HepG2 (cell line): Measurements from ENCODE around the gene CYP4A22. TPM values are rescaled to one million over a fixed set of nuclear protein-coding genes. Genes with fewer than 3 reads are reported as not detected.
A peak's percentile ranks its signal among the peaks of the same experiment; 100 is the strongest.

Experiments used
- CREB1 ChIP-seq, 2 experiments: fragments of 450-650 bp in 1 of 2; IDR thresholded peaks; 2 replicates each; pipeline ENCODE4 v1.6.1; 2016 to 2017; ENCODE audit warnings: control low read depth in 1 of 2, mild to moderate bottlenecking in 1 of 2, missing compliant biosample characterization in 1 of 2, missing genetic modification characterization in 1 of 2
- FOSL2 ChIP-seq: sonication (generic); formaldehyde crosslinking; IDR thresholded peaks from 2 replicates; pipeline ENCODE4 v1.4.0; 2020; ENCODE audit warnings: missing genetic modification reagents
- PAWR ChIP-seq: sonication (generic); formaldehyde crosslinking; IDR thresholded peaks from 2 replicates; pipeline ENCODE4 v1.4.0; 2020; ENCODE audit warnings: missing genetic modification reagents, mild to moderate bottlenecking, borderline replicate concordance
- POLR2AphosphoS5 ChIP-seq: IDR thresholded peaks from 2 replicates; pipeline ENCODE4 v1.6.1; 2012; ENCODE audit warnings: low read depth, low read length
- SSRP1 ChIP-seq: IDR thresholded peaks from 2 replicates; pipeline ENCODE4 v1.6.1; 2016; ENCODE audit warnings: control low read depth
- XRCC5 ChIP-seq: fragments of 200-400 bp; formaldehyde crosslinking; optimal IDR thresholded peaks from 2 replicates; pipeline ENCODE3; 2017; ENCODE audit warnings: mild to moderate bottlenecking, low read length
- ZNF30 ChIP-seq: sonication (generic); formaldehyde crosslinking; IDR thresholded peaks from 2 replicates; pipeline ENCODE4 v1.5.0; 2020; ENCODE audit warnings: mild to moderate bottlenecking, missing genetic modification reagents
- ZNF337 ChIP-seq: sonication (generic); formaldehyde crosslinking; IDR thresholded peaks from 2 replicates; pipeline ENCODE4 v1.5.1; 2020; ENCODE audit warnings: missing genetic modification reagents, low read depth, mild to moderate bottlenecking, borderline replicate concordance
- ZNF549 ChIP-seq: sonication (generic); formaldehyde crosslinking; IDR thresholded peaks from 2 replicates; pipeline ENCODE4 v1.5.0; 2020; ENCODE audit warnings: missing genetic modification reagents
- ZNF761 ChIP-seq: sonication (generic); formaldehyde crosslinking; conservative IDR thresholded peaks from 2 replicates; pipeline ENCODE4 v1.4.0; 2020; ENCODE audit warnings: mild to moderate bottlenecking, missing genetic modification reagents
- ZZZ3 ChIP-seq: sonication (generic); formaldehyde crosslinking; IDR thresholded peaks from 2 replicates; pipeline ENCODE4 v1.4.0; 2020; ENCODE audit warnings: missing genetic modification reagents, mild to moderate bottlenecking, borderline replicate concordance
- polyA plus RNA-seq, 8 experiments: library from polyadenylated mRNA; depleted of rRNA in 3 of 8; stranded (reverse) in 7 of 8; unstranded in 1 of 8; fragments of >200 nt; fragmentation: Illumina TruSeq in 4 of 8; extraction: Trizol in 4 of 8; gene quantifications; 2 replicates each; pipeline versions ENCODE4 v1.2.1 to v1.2.3, GENCODE V29; 2011 to 2016; ENCODE audit warnings: low read depth in 4 of 8, missing spikeins in 1 of 8, mixed read lengths in 1 of 8; ENCODE audit not compliant: insufficient read depth in 1 of 8
- total RNA-seq, 5 experiments: library from RNA; depleted of rRNA; stranded (reverse); fragments of >200 nt; fragmentation: Illumina TruSeq; extraction: Trizol; gene quantifications; 2 replicates each; pipeline ENCODE4 v1.2.3, GENCODE V29; 2016; ENCODE audit warnings: low read depth in 1 of 5
- TF ChIP-seq, protein P1 (sequence below): sonication (generic); formaldehyde crosslinking; IDR thresholded peaks from 2 replicates; pipeline ENCODE4 v1.8.0; 2022; ENCODE audit warnings: low read depth, missing genetic modification reagents
- TF ChIP-seq, protein P2 (sequence below): sonication (generic); formaldehyde crosslinking; IDR thresholded peaks from 2 replicates; pipeline ENCODE4 v1.8.0; 2022; ENCODE audit warnings: missing genetic modification reagents, mild to moderate bottlenecking, moderate library complexity, borderline replicate concordance
- TF ChIP-seq, protein P3 (sequence below): IDR thresholded peaks from 2 replicates; pipeline ENCODE4 v1.6.1; 2016; ENCODE audit warnings: missing genetic modification reagents, missing compliant biosample characterization
- TF ChIP-seq, protein P4 (sequence below): IDR thresholded peaks from 2 replicates; pipeline ENCODE4 v1.6.1; 2016; ENCODE audit warnings: low read depth, borderline replicate concordance
- TF ChIP-seq, protein P5 (sequence below): sonication (generic); formaldehyde crosslinking; IDR thresholded peaks from 2 replicates; pipeline ENCODE4 v1.8.1; 2023; ENCODE audit warnings: mild to moderate bottlenecking, missing genetic modification reagents
- TF ChIP-seq, protein P6 (sequence below): sonication (generic); formaldehyde crosslinking; conservative IDR thresholded peaks from 2 replicates; pipeline ENCODE4 v1.5.0; 2020; ENCODE audit warnings: missing genetic modification reagents

The CYP4A22 gene
- total and polyA plus RNA-seq, 2 of the 13 experiments (the other 11 are each of a cell fraction or from before 2014, with no cell fraction given) = not detected

DNA sequence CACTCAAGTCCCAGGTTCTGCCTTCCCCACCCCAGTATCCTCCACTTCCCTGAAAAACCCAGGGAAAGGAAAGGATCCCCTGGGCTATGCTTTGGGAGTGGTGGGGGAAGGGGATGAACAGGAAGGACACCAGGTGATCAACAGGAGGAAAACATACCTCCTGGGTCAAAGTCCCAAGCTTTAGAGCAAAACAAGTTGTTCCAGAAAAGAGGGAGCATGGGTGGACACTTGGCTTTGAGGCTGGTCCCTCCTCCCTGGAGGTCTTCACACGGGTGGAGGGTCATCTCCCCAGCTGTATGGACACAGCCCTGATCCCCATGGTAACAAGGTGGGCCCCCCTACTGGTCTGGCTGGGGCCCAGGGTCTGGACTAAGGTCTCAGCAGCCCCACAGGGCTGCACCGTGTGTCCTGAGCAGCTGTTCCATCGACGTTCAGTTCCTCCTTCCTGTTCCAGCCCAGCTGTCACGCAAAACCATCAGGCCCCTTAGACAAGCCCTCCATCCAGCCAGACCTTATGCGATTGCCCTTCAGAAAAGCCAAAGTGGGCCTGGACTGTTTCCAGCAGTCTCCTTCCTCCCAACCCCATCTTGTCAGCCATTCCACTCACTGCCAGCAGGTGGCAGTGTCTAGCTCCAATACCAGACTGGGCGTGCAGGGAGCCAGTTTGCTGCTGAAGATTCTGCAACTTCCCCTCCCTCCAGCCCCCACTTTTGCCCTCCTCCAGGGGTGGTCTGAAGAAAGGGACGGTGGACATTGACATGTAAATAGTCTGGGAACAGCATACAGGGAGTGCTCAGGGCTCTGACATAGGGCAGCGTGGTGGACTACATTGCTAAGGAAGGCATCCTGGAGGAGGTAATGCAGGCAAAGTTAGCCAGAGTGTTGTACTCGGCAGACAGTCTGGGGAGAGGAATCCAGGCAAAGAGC, 55.5 kb downstream of the CYP4A22 start (continued):
- TF ChIP-seq CREB1 (IDR thresholded peaks at IDR 0.05) = no peak
- TF ChIP-seq CREB1 (CRISPR knock-in tag; IDR thresholded peaks at IDR 0.05) = peak; percentile 21; the same call in 1 of the 2 replicates
- TF ChIP-seq, protein P1, sequence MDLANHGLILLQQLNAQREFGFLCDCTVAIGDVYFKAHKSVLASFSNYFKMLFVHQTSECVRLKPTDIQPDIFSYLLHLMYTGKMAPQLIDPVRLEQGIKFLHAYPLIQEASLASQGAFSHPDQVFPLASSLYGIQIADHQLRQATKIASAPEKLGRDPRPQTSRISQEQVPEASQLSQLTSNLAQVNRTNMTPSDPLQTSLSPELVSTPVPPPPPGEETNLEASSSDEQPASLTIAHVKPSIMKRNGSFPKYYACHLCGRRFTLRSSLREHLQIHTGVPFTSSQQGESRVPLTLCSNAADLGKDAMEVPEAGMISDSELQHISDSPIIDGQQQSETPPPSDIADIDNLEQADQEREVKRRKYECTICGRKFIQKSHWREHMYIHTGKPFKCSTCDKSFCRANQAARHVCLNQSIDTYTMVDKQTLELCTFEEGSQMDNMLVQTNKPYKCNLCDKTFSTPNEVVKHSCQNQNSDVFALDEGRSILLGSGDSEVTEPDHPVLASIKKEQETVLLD = no peak
- TF ChIP-seq, protein P2, sequence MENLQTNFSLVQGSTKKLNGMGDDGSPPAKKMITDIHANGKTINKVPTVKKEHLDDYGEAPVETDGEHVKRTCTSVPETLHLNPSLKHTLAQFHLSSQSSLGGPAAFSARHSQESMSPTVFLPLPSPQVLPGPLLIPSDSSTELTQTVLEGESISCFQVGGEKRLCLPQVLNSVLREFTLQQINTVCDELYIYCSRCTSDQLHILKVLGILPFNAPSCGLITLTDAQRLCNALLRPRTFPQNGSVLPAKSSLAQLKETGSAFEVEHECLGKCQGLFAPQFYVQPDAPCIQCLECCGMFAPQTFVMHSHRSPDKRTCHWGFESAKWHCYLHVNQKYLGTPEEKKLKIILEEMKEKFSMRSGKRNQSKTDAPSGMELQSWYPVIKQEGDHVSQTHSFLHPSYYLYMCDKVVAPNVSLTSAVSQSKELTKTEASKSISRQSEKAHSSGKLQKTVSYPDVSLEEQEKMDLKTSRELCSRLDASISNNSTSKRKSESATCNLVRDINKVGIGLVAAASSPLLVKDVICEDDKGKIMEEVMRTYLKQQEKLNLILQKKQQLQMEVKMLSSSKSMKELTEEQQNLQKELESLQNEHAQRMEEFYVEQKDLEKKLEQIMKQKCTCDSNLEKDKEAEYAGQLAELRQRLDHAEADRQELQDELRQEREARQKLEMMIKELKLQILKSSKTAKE (CRISPR knock-in tag) = no peak
- TF ChIP-seq SSRP1 (CRISPR knock-in tag) = no peak
- no peak for TF ChIP-seq PAWR (CRISPR knock-in tag)
- TF ChIP-seq, protein P3, sequence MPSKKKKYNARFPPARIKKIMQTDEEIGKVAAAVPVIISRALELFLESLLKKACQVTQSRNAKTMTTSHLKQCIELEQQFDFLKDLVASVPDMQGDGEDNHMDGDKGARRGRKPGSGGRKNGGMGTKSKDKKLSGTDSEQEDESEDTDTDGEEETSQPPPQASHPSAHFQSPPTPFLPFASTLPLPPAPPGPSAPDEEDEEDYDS = peak; percentile 48; the same call in 1 of the 2 replicates
- TF ChIP-seq ZNF549 = no peak
- no peak for TF ChIP-seq ZNF337 (CRISPR knock-in tag)
- TF ChIP-seq, protein P4, sequence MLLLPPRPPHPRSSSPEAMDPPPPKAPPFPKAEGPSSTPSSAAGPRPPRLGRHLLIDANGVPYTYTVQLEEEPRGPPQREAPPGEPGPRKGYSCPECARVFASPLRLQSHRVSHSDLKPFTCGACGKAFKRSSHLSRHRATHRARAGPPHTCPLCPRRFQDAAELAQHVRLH (CRISPR knock-in tag) = no peak; the same call in 1 of the 2 replicates
- no peak for TF ChIP-seq ZZZ3 (CRISPR knock-in tag)
- TF ChIP-seq, protein P5, sequence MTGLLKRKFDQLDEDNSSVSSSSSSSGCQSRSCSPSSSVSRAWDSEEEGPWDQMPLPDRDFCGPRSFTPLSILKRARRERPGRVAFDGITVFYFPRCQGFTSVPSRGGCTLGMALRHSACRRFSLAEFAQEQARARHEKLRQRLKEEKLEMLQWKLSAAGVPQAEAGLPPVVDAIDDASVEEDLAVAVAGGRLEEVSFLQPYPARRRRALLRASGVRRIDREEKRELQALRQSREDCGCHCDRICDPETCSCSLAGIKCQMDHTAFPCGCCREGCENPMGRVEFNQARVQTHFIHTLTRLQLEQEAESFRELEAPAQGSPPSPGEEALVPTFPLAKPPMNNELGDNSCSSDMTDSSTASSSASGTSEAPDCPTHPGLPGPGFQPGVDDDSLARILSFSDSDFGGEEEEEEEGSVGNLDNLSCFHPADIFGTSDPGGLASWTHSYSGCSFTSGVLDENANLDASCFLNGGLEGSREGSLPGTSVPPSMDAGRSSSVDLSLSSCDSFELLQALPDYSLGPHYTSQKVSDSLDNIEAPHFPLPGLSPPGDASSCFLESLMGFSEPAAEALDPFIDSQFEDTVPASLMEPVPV (CRISPR knock-in tag) = no peak
- peak; percentile 64; the same call in 1 of the 2 replicates for TF ChIP-seq ZNF761 (CRISPR knock-in tag)
- no peak for TF ChIP-seq ZNF30
- TF ChIP-seq, protein P6, sequence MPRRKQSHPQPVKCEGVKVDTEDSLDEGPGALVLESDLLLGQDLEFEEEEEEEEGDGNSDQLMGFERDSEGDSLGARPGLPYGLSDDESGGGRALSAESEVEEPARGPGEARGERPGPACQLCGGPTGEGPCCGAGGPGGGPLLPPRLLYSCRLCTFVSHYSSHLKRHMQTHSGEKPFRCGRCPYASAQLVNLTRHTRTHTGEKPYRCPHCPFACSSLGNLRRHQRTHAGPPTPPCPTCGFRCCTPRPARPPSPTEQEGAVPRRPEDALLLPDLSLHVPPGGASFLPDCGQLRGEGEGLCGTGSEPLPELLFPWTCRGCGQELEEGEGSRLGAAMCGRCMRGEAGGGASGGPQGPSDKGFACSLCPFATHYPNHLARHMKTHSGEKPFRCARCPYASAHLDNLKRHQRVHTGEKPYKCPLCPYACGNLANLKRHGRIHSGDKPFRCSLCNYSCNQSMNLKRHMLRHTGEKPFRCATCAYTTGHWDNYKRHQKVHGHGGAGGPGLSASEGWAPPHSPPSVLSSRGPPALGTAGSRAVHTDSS (CRISPR knock-in tag) = no peak
- TF ChIP-seq POLR2AphosphoS5 = peak; percentile 46
- TF ChIP-seq XRCC5 = peak; percentile 91
- TF ChIP-seq FOSL2 = peak; percentile 25; the same call in 1 of the 2 replicates
